ENCODE data around the gene APOL6.

The APOL6 gene

GRCh38 chr22:35648066-35649025 is at the start of gene APOL6:
TSS of gene APOL6 (plus strand) at chr22:35648446. CDS start at chr22:35656426, 7,980 bp downstream.
- peak; percentile 64 for DNase-seq (ENCODE audit: low spot score)

GRCh38 chr22:35599364-35599763 is 48.9 kb upstream of the APOL6 start:
- DNase-seq (ENCODE audit: low spot score), result no peak

- DNase-seq (ENCODE audit: low spot score), result no peak
Observed at GRCh38 chr22:35600476-35600875, 47.8 kb upstream of the APOL6 start.

GRCh38 chr22:35601013-35601580 is 47.1 kb upstream of the APOL6 start:
- DNase-seq (ENCODE audit: low spot score), result no peak

- peak; percentile 44 for DNase-seq (ENCODE audit: low spot score)
Observed at GRCh38 chr22:35601743-35602615, 46.3 kb upstream of the APOL6 start.

- DNase-seq (ENCODE audit: low spot score), result peak; percentile 51
Observed at GRCh38 chr22:35604621-35605368, 43.5 kb upstream of the APOL6 start.

GRCh38 chr22:35605369-35605680 is 42.9 kb upstream of the APOL6 start:
- DNase-seq (ENCODE audit: low spot score), result no peak

- DNase-seq (ENCODE audit: low spot score), result no peak
Observed at GRCh38 chr22:35605851-35606481, 42.3 kb upstream of the APOL6 start.

- no peak for DNase-seq (ENCODE audit: low spot score)
Observed at GRCh38 chr22:35606916-35607315, 41.3 kb upstream of the APOL6 start.

GRCh38 chr22:35608088-35608487 is 40.2 kb upstream of the APOL6 start:
- DNase-seq (ENCODE audit: low spot score), result no peak

GRCh38 chr22:35609261-35609660 is 39.0 kb upstream of the APOL6 start:
- no peak for DNase-seq (ENCODE audit: low spot score)

- no peak for DNase-seq (ENCODE audit: low spot score)
Observed at GRCh38 chr22:35609761-35610160, 38.5 kb upstream of the APOL6 start.

- no peak for DNase-seq (ENCODE audit: low spot score)
Observed at GRCh38 chr22:35610741-35611140, 37.5 kb upstream of the APOL6 start.

- DNase-seq (ENCODE audit: low spot score), result no peak
Observed at GRCh38 chr22:35611200-35611890, 36.9 kb upstream of the APOL6 start.

GRCh38 chr22:35611891-35612576 is 36.2 kb upstream of the APOL6 start:
- no peak for DNase-seq (ENCODE audit: low spot score)

- DNase-seq (ENCODE audit: low spot score), result no peak
Observed at GRCh38 chr22:35612903-35613302, 35.3 kb upstream of the APOL6 start.

GRCh38 chr22:35614404-35614803 is 33.8 kb upstream of the APOL6 start:
- DNase-seq (ENCODE audit: low spot score), result no peak

- no peak for DNase-seq (ENCODE audit: low spot score)
Observed at GRCh38 chr22:35615156-35615555, 33.1 kb upstream of the APOL6 start.

GRCh38 chr22:35616043-35616442 is 32.2 kb upstream of the APOL6 start:
- no peak for DNase-seq (ENCODE audit: low spot score)

GRCh38 chr22:35617137-35617755 is 31.0 kb upstream of the APOL6 start, which contains the start of gene MB:
TSS of gene MB (minus strand) at chr22:35617329. CDS start at chr22:35617257, 72 bp downstream.
- DNase-seq (ENCODE audit: low spot score), result no peak

Measured in LoVo (cell line).